NCI-H2171 (cell line): ENCODE data around the gene RFX1.
A peak's percentile ranks its signal among the peaks of the same experiment; 100 is the strongest.
"Not testable (repeated sequence)": the region's sequence is repeated elsewhere in the genome, so short reads cannot be mapped to it uniquely, and the experiment has no call there.

ENCODE experiments used
- DNase-seq: peaks from one replicate; lab custom pipeline; 2025; lab: John Stamatoyannopoulos, UW

RFX1 gene

DNA sequence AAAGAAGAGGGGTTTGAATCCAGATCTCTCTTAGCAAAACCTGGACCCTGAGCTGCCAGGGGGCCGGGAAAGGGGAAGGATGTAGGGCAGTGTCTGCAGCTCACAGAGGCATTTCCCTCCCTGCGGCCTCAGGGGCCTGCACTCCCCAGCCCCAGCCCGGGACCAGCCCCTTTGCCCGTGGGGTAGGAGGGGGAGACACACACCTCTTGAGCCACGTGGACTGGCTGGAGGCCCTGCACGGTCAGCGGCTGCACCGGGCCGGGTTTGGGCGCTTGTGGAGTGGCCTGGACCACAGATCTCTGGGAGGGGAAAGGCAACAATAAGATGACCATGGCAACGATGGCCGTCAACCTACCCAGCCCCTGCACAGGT, 26.9 kb downstream of the RFX1 start:
- DNase-seq: no peak

- DNase-seq: peak; percentile 81
These were observed 27.5 kb downstream of the RFX1 start for GRCh38 chr19:13978351-13979243.

DNA sequence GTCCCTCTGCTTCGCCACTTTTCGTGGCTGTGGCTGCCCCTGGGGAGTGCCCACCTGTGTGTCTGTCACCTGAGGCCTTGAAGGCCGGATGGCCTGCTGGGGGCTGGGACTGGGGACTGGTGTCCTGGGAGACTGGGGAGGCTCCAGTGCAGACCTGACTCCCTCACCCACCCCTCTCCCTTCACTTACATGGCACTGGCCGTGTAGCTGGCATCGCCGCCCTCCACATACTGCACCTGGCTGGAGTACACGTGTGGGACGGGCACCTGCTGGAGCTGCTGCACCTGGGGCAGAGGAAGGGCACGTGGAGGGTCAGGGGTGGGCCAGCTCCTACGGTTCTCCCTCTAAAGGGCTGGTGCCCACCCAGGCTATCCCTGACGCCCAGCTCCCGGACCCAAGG, 28.3 kb downstream of the RFX1 start:
- no peak for DNase-seq

DNA sequence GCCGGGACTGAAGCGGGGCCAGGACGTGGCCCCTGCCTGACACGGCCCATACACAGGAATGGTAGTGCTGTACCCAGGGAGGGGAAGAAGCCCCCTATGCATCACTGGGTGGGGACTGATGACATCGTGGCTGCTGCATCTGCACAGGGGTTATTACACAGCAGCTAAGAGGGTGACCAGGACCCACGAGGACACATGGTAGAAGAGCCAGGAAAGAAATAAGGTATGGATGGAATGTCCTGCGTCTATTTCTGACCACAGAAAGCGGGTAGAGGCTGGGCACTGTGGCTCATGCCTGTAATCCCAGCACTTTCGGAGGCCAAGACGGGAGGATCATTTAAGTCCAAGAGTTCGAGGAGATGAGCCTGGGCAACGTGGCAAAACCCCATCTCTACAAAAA, 29.7 kb downstream of the RFX1 start:
- no peak for DNase-seq

- no peak for DNase-seq
These were observed 30.2 kb downstream of the RFX1 start for GRCh38 chr19:13975870-13976269.

DNA sequence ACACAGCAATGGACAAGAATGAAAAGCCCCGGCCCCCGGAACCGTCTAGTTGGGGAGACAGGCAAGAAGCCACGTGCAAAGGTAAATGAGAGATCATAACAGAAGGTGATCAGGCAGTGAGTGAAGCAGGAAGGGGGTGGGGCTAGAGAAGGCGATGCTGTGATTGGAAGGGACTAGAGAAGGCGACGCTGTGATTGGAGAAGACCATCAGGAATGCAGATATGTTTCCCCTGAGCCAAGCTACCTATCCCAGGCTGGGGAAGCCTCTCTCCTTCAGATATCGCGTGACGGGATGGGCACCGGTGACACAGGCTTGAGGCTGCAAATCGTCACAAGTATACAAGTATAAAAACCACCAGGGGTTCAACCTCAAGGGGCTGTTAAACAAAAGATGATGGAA, 32.0 kb downstream of the RFX1 start:
- DNase-seq: peak; percentile 96

DNA sequence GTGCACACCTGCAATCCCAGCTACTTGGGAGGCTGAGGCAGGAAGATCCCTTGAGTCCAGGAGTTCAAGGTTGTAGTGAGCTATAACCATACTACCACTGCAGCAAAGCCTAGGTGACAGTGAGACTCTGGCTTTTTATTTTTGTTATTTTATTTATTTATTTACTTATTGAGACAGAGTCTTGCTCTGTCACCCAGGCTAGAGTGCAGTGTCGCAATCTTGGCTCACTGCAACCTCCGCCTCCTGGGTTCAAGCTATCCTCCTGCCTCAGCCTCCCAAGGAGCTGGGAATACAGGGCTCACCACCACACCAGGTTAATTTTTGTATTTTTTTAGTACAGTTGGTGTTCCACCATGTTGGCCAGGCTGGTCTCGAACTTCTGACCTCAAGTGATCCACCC, 32.6 kb downstream of the RFX1 start:
- DNase-seq: not testable (repeated sequence)

DNA sequence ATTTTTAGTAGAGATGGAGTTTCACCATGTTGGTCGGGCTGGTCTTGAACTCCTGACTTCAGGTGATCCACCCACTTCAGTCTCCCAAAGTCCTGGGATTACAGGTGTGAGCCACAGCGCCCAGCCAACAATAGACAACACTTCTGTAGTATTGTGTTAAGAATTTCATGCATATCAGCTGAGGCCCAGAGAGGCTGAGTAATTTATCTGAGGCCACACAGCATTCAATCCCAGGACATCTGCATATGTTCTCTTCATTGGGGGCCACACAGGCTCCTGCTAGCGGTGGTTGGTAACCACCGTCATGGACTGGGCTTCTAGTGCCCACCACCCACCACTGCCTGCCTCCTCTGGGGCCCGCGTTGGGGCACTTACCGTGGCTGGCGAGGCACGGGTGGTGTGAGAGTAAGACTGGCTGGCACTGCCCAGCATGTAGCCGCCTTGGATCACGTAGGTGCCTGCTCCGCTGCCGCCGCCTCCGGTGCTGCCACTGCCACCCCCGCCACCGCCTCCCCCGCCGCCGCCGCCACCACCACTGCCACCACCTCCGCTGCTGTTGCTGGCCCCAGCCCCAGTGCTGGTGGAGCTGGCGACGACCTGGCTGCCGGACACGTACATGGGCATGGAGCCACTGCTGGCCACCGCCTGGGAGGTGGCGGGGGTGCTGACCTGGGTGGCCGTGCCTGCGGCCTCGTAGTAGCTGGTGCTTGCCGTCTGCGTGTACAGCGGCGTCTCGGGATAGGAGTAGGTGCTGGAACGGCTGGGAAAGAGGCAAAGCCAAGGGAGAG, 33.6 kb downstream of the RFX1 start:
- no peak for DNase-seq

- not testable (repeated sequence) for DNase-seq
These were observed 34.3 kb downstream of the RFX1 start for GRCh38 chr19:13971868-13972267.

DNA sequence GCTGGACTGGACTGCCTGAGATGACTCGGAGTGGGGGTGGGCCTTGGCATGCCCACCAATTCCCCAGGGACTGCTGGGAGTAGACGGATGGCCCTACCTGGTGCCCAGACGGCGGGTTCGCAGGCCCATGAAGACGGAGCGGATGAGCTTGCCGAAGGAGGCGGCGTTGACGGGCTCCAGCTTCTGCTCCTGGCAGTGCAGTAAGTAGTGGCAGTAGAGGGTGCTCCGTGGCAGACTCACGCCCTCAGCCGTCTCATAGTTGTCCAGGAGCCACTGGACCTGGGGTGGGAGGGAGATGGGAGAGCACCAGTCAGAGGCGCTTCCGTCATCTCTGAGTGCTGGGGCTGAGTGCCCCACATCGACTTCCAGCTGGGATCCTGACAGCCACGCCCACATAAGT, 36.2 kb downstream of the RFX1 start:
- no peak for DNase-seq

DNA sequence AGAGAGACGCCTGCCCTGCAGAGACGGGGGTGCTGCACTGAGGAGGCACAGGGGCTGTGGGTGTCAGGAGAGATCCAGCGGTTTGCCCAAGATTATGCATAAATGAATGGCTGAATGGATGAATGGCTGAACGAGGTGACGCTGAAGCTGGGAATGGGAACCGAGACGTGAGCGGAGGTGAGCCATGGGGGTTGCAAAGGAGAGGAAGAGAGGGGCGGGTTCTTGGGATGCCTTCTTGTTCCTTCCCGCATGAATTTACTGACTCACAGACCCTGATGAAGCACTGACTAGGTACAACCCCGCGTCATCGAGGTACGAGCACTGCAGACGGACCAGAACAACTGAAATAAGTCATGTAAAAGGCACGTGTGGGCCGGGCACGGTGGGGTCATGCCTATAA, 37.1 kb downstream of the RFX1 start:
- DNase-seq: no peak

- no peak for DNase-seq
These were observed 37.7 kb downstream of the RFX1 start for GRCh38 chr19:13968383-13968935.

- not testable (repeated sequence) for DNase-seq
These were observed 38.9 kb downstream of the RFX1 start for GRCh38 chr19:13967206-13967605.

- no peak for DNase-seq
These were observed 39.4 kb downstream of the RFX1 start for GRCh38 chr19:13966684-13967128.

DNA sequence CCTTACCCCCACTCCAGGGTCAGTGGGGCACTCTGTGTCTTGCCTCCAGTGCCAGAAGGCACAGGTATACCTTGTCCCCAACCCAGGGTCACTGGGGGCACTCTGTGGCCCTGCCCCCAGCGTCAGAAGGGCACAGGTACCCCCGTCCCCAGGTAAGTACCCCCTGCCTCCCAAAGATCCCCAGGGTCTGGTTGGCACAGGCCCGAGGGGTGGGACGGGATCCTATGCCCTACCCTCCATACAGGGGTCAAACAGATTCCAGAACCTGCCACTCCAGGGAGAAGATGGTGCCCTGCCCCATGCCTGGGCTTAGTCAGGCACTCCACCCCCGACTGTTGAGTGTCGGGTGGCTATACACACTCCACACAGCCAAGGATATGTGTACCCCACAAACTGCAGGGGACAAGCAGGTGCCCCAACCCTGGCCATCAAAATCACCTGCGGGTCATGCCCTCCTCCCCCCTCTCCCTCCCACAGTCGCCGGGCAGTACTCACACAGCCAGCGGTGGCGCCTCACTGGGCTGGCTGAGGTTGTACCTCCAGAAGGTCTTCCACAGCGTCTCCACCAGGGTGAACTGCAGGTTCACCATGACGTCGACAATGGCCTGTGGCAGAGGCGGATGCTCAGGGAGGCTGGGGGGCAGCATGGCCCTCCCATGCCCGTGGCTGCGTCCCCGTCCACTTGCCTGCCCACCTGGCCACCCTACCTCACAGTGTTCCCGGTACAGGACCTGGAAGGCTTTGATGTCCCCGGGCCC, 40.0 kb downstream of the RFX1 start:
- no peak for DNase-seq

DNA sequence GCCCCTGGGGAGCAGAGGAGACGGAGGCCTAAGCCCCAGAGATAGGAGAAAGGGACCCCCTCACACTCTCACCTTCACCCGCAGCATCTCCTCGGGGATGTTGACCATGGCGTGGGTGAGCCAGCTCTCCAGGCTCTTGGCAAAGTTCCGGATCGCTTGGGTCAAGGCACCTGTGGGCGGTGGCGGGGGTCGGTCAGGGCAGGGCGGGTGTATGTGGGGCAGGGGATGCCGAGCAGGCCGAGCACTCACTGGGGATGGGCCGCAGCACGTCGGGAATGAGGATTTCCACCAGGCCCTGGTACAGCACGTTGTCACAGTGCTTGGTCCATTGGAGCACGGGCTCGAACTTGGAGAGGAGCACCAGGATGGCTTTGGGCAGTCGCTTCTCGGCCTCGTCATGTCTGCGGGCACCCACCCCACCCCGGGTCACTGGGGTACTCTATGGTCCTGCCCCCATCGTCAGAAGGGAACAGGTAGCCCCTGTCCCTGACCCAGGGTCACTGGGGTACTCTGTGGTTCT, 40.7 kb downstream of the RFX1 start:
- DNase-seq: no peak

- no peak for DNase-seq
These were observed 41.3 kb downstream of the RFX1 start for GRCh38 chr19:13964776-13965175.

- no peak for DNase-seq
These were observed 42.5 kb downstream of the RFX1 start for GRCh38 chr19:13963603-13964105.

- no peak for DNase-seq
These were observed 43.2 kb downstream of the RFX1 start for GRCh38 chr19:13962699-13963602.

DNA sequence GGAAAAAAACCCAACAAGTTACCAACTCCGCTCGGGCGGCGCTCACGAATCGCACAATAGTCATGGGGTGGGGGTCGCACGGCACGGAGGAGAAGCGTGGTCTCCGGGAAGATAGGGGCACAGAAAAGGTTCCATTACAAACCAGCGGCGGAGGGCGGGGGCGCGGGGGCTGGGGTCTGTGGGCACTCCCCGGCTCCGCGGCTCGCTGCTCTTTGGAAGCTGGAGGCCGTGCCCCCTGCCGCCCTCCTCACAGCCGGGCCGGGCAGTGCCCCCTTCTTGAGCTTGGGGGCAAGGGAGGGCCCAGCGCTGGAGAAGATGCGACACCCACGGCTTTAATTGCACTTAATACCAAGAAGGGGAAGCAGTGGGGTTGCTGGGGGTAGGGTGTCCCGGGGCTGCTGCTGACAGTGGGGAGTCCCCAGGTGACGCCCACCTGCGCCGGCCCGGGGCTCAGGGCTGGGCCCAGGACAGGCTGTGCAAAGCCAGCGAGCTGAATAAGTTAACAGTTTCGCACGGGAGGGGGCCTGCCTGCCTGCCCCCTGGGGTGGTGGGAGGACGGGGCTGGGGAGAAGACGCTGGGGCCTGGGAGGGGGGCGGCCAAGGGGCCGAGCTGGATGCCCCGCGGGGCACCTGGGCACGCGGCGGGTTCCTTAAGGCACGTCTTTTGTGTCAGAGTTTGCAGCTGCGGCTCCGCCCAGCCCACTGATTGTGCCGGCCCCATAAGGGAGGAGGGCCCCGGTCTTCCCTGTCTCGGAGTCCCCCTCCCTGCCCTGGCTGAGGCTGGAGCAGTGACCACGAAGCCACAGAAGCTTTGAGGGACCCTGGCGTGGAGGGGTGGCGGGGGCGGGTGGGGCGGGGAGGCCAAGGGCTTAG, 44.1 kb downstream of the RFX1 start:
- no peak for DNase-seq
